SK-N-SH (cell line): ENCODE data around the gene FAM124A.

Experiments
- ELF1 ChIP-seq: IDR thresholded peaks from 2 replicates; pipeline ENCODE4 v1.4.0; 2012
- EZH2phosphoT487 ChIP-seq: fragments of 200-600 bp; sonication (generic); IDR thresholded peaks from 2 replicates; pipeline ENCODE4 v1.6.1; 2017; ENCODE audit warnings: low read depth, mixed run types, mild to moderate bottlenecking, antibody characterized with exemption, moderate library complexity, borderline replicate concordance
- GABPA ChIP-seq: IDR thresholded peaks from 2 replicates; pipeline ENCODE4 v1.4.0; 2012; ENCODE audit warnings: low read depth, mild to moderate bottlenecking
- MXI1 ChIP-seq: IDR thresholded peaks from 2 replicates; pipeline ENCODE4 v1.6.1; 2012; ENCODE audit warnings: mild to moderate bottlenecking, low read depth, low read length, improper control_type of control experiment
- RAD21 ChIP-seq: IDR thresholded peaks from 2 replicates; pipeline ENCODE4 v1.6.1; 2012; ENCODE audit warnings: mild to moderate bottlenecking, low read length
- TAF1 ChIP-seq: IDR thresholded peaks from 2 replicates; pipeline ENCODE4 v1.6.1; 2012; ENCODE audit warnings: low read depth, mild to moderate bottlenecking, low read length, moderate library complexity, borderline replicate concordance
- TCF12 ChIP-seq: IDR thresholded peaks from 2 replicates; pipeline ENCODE4 v1.4.0; 2012
- TF ChIP-seq, protein P1 (sequence below): fragments of 200-600 bp; sonication (generic); IDR thresholded peaks from 2 replicates; pipeline ENCODE4 v1.6.1; 2017; ENCODE audit warnings: antibody characterized with exemption, mild to moderate bottlenecking, moderate library complexity
- TF ChIP-seq, protein P2 (sequence below): IDR thresholded peaks from 2 replicates; pipeline ENCODE4 v1.6.1; 2012; ENCODE audit warnings: mild to moderate bottlenecking, low read depth, low read length, moderate library complexity
- TF ChIP-seq, protein P3 (sequence below): IDR thresholded peaks from 2 replicates; pipeline ENCODE4; 2012
- TF ChIP-seq, protein P4 (sequence below): IDR thresholded peaks from 2 replicates; pipeline ENCODE4 v1.4.0; 2012; ENCODE audit warnings: low read depth

DNA sequence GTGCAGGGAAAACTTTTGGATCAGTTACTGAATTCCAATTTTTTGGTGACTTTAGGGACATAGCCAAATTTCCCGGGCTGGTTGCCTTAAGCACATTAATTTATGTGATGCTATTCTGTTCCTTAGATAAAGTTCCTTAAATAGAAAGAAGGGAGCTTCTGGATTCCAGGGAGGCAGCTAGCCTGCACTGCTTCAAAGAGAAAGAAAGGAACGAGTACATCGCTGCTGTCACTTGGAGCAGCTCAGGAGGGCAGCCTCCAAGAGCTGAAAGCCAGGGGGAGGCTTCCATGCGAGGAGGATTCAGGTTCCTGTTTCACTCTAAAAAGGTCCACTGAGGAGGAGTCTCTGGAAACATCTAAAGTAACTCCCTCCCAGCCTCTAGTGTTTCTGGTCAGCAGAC, 55.7 kb downstream of the FAM124A start:
- TF ChIP-seq, protein P1, sequence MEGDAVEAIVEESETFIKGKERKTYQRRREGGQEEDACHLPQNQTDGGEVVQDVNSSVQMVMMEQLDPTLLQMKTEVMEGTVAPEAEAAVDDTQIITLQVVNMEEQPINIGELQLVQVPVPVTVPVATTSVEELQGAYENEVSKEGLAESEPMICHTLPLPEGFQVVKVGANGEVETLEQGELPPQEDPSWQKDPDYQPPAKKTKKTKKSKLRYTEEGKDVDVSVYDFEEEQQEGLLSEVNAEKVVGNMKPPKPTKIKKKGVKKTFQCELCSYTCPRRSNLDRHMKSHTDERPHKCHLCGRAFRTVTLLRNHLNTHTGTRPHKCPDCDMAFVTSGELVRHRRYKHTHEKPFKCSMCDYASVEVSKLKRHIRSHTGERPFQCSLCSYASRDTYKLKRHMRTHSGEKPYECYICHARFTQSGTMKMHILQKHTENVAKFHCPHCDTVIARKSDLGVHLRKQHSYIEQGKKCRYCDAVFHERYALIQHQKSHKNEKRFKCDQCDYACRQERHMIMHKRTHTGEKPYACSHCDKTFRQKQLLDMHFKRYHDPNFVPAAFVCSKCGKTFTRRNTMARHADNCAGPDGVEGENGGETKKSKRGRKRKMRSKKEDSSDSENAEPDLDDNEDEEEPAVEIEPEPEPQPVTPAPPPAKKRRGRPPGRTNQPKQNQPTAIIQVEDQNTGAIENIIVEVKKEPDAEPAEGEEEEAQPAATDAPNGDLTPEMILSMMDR, result no peak
- no peak for TF ChIP-seq EZH2phosphoT487
- no peak for TF ChIP-seq RAD21
- TF ChIP-seq, protein P2, sequence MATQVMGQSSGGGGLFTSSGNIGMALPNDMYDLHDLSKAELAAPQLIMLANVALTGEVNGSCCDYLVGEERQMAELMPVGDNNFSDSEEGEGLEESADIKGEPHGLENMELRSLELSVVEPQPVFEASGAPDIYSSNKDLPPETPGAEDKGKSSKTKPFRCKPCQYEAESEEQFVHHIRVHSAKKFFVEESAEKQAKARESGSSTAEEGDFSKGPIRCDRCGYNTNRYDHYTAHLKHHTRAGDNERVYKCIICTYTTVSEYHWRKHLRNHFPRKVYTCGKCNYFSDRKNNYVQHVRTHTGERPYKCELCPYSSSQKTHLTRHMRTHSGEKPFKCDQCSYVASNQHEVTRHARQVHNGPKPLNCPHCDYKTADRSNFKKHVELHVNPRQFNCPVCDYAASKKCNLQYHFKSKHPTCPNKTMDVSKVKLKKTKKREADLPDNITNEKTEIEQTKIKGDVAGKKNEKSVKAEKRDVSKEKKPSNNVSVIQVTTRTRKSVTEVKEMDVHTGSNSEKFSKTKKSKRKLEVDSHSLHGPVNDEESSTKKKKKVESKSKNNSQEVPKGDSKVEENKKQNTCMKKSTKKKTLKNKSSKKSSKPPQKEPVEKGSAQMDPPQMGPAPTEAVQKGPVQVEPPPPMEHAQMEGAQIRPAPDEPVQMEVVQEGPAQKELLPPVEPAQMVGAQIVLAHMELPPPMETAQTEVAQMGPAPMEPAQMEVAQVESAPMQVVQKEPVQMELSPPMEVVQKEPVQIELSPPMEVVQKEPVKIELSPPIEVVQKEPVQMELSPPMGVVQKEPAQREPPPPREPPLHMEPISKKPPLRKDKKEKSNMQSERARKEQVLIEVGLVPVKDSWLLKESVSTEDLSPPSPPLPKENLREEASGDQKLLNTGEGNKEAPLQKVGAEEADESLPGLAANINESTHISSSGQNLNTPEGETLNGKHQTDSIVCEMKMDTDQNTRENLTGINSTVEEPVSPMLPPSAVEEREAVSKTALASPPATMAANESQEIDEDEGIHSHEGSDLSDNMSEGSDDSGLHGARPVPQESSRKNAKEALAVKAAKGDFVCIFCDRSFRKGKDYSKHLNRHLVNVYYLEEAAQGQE, result no peak
- TF ChIP-seq MXI1, result no peak
- TF ChIP-seq TAF1, result no peak
- TF ChIP-seq, protein P3, sequence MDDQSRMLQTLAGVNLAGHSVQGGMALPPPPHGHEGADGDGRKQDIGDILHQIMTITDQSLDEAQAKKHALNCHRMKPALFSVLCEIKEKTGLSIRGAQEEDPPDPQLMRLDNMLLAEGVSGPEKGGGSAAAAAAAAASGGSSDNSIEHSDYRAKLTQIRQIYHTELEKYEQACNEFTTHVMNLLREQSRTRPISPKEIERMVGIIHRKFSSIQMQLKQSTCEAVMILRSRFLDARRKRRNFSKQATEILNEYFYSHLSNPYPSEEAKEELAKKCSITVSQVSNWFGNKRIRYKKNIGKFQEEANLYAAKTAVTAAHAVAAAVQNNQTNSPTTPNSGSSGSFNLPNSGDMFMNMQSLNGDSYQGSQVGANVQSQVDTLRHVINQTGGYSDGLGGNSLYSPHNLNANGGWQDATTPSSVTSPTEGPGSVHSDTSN, result no peak
- TF ChIP-seq, protein P4, sequence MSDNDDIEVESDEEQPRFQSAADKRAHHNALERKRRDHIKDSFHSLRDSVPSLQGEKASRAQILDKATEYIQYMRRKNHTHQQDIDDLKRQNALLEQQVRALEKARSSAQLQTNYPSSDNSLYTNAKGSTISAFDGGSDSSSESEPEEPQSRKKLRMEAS, result no peak
- TF ChIP-seq TCF12, result no peak
- TF ChIP-seq GABPA, result no peak
- no peak for TF ChIP-seq ELF1
